Ovary (tissue), 9 donors: ENCODE results near the gene SLC22A2. TPM values are rescaled to one million over a fixed set of nuclear protein-coding genes. Genes with fewer than 3 reads are reported as not detected.

ENCODE experiments used
- DNase-seq, 5 donors: peaks; one replicate each; pipeline ENCODE4 v3.0.0-alpha.2; 2019 to 2020
- H3K27ac ChIP-seq, 2 donors: fragments of 200-600 bp; one replicate each; pipeline versions ENCODE4 v1.5.1 to v1.8.0; 2019 to 2022
- H3K27me3 ChIP-seq: fragments of 200-600 bp; one replicate; pipeline ENCODE4 v1.8.0; 2022
- H3K36me3 ChIP-seq: fragments of 200-600 bp; sonication (generic); one replicate; pipeline ENCODE4 v1.5.1; 2019
- H3K4me1 ChIP-seq: one replicate; pipeline ENCODE4 v1.8.1; 2013; ENCODE audit warnings: mild to moderate bottlenecking, moderate library complexity; ENCODE audit not compliant: insufficient read depth
- H3K4me3 ChIP-seq: fragments of 200-600 bp; sonication (generic); one replicate; pipeline ENCODE4 v1.5.1; 2017
- H3K9me3 ChIP-seq, 2 donors: fragments of 200-600 bp in 1 of 2; sonication (generic) in 1 of 2; one replicate each; pipeline versions ENCODE4 v1.5.1 to v1.8.1; 2013 to 2019; ENCODE audit warnings: mild to moderate bottlenecking in 1 of 2, moderate library complexity in 1 of 2
- EP300 ChIP-seq: sonication (generic); formaldehyde crosslinking; IDR thresholded peaks from one replicate; pipeline ENCODE4 v1.6.1; 2017; ENCODE audit warnings: antibody characterized with exemption
- POLR2A ChIP-seq: fragments of 450-650 bp; IDR thresholded peaks from one replicate; pipeline ENCODE4 v1.6.1; 2017; ENCODE audit warnings: antibody characterized with exemption, mild to moderate bottlenecking, moderate library complexity
- WGBS, 3 donors: extraction: QIAGEN DNeasy Blood & Tissue Kit in 1 of 3; methylation state at CpG; one replicate each; pipeline versions ENCODE4 v1.1.5 to v1.1.7; 2013 to 2017; 5-methylcytosine and 5-hydroxymethylcytosine counted together
- intact Hi-C, 4 donors: fragments of 100-400 bp; cut with DNase I; formaldehyde crosslinking; loops; one replicate each; pipeline versions ENCODE4 v1.11.0 to v1.15.1; 2022 to 2023
- polyA plus RNA-seq, 2 donors: library from polyadenylated mRNA; stranded (reverse); fragments of 200-250 nt in 1 of 2; fragments of 350-450 nt in 1 of 2; fragmentation: Illumina TruSeq in 1 of 2; extraction: RNeasy Lipid Tissue Mini Kit (QIAGEN cat#74804) in 1 of 2; gene quantifications; one replicate each; pipeline ENCODE4 v1.2.3, GENCODE V29; 2013 to 2014
- total RNA-seq, 7 donors: library from RNA; depleted of rRNA in 2 of 7; stranded (reverse); fragments of >200 nt in 2 of 7; fragmentation: NEBNext Ultra II Directional in 3 of 7; extraction: Animal tissue kit (Norgen Biotek cat#: 25700) in 3 of 7; gene quantifications; one replicate each; pipeline versions ENCODE4 v1.1.0 to v1.2.4, GENCODE V29; 2016 to 2023
- TF ChIP-seq, protein P1 (sequence below), 3 donors: fragments of 450-650 bp in 2 of 3; fragments of 200-600 bp in 1 of 3; IDR thresholded peaks; one replicate each; pipeline versions ENCODE4 v1.5.1 to v1.8.0; 2016 to 2022; ENCODE audit warnings: antibody characterized with exemption in 3 of 3, mild to moderate bottlenecking in 1 of 3
- donor health status: DM: no; HTN: no; CAD: no; lungs with moderate emphysema.
- donor health status: DM: no; HTN: no; CAD: no.
- donor health status: Bipolar disorder and iron deficiency.
- donor health status: DM: yes; HTN: yes; CAD: no.
- donor health status: DM: no; HTN: no; CAD: no.
- donor health status: DM: yes; HTN: yes; CAD: no.

Gene SLC22A2
- total and polyA plus RNA-seq, 9 donors = 0.10 to 0.20 (median 0.16) TPM; not detected in 6

DNA sequence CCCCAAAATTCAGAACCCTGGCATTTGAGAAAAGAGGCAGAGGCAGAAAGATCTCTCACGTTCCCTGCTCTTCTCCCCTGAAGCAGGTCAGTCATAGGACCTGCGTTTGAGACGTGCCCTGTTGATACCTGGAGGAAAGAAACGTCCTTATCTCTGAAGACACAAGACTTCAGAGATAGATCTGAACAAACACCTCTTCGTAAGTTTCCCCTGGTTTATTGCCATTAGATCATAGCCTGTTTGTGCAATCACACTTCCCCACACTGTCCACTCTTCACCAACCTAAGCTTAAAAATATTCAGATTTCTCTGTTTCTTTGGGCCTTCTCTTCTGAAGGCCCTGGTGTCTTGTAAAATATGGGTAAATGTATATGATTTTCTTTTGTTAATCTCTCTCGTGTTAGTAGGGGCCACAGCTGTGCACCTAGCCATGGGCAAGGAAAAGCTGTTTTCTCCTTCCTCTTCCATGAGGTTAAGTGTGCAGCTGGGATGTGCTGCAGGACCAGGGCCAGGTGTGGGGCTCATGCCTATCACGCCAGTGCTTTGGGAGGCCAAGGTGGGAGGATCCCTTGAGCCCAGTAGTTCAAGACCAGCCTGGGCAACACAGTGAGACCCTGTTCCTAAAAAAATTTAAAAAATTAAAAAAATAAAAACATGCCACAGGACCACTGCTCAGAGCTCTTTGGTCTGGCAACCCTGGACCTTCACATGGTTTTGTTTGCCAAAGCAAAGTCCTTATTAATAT lies 4.7 kb upstream of the SLC22A2 start:
- intact Hi-C loops = no loop called here
- H3K9me3 ChIP-seq = no peaks in the 10 kb centered on the region
- WGBS, 3 donors = 80 to 90% (median 87%) methylated on average over 7 of the region's 7 CpGs
- no peaks in the 10 kb centered on the region for H3K36me3 ChIP-seq
- no peak overlapping the region for H3K27ac ChIP-seq
- H3K4me1 ChIP-seq = no peaks in the 10 kb centered on the region
- no peak for DNase-seq
- H3K4me3 ChIP-seq = no peak overlapping the region
- TF ChIP-seq, protein P1, sequence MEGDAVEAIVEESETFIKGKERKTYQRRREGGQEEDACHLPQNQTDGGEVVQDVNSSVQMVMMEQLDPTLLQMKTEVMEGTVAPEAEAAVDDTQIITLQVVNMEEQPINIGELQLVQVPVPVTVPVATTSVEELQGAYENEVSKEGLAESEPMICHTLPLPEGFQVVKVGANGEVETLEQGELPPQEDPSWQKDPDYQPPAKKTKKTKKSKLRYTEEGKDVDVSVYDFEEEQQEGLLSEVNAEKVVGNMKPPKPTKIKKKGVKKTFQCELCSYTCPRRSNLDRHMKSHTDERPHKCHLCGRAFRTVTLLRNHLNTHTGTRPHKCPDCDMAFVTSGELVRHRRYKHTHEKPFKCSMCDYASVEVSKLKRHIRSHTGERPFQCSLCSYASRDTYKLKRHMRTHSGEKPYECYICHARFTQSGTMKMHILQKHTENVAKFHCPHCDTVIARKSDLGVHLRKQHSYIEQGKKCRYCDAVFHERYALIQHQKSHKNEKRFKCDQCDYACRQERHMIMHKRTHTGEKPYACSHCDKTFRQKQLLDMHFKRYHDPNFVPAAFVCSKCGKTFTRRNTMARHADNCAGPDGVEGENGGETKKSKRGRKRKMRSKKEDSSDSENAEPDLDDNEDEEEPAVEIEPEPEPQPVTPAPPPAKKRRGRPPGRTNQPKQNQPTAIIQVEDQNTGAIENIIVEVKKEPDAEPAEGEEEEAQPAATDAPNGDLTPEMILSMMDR (IDR thresholded peaks at IDR 0.05) = no peak
- no peak for TF ChIP-seq EP300
- H3K27me3 ChIP-seq = no peaks in the 10 kb centered on the region

DNA sequence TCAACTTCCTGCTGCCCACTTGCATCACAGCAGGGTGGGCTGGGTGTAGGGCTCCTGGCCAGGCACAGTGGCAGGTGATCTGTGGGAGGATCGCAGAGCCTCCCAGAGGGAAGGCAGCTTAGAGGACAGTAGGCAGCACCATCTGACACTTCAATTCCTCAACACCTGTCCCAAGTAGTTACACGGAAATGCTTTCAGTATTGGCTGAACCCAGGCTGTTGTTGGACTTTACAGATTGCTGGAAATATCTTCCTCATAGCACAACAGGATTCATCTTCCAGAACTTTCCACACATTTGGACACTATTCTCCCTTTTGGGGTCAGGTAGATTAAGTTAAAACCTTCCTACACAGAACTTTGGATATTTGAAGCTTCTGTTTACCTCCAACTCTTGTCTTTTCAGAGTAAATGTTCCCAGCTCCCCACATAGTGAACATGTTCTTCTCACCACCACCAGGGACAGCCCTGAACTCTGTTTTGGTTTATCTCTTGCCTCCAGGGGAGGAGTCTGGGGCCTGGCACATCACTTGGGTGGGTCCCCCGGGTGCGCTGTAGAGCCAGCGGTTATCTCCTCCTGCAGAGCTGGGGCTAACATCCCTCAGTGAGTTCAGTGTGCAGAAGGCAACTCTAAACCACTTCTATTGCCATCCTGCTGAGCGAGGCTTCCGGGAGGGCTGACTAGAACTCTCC lies 3.5 kb upstream of the SLC22A2 start:
- intact Hi-C loops = no loop called here
- H3K27ac ChIP-seq = no peak overlapping the region
- H3K4me1 ChIP-seq = no peaks in the 10 kb centered on the region
- H3K27me3 ChIP-seq = no peaks in the 10 kb centered on the region
- no peaks in the 10 kb centered on the region for H3K9me3 ChIP-seq
- H3K36me3 ChIP-seq = no peaks in the 10 kb centered on the region
- DNase-seq = no peak
- TF ChIP-seq, protein P1 (IDR thresholded peaks at IDR 0.05) = no peak
- TF ChIP-seq EP300 (no peak), POLR2A (no peak)
- no peak overlapping the region for H3K4me3 ChIP-seq
- WGBS, 3 donors = 79 to 81% (median 79%) methylated on average over 7 of the region's 7 CpGs

DNA sequence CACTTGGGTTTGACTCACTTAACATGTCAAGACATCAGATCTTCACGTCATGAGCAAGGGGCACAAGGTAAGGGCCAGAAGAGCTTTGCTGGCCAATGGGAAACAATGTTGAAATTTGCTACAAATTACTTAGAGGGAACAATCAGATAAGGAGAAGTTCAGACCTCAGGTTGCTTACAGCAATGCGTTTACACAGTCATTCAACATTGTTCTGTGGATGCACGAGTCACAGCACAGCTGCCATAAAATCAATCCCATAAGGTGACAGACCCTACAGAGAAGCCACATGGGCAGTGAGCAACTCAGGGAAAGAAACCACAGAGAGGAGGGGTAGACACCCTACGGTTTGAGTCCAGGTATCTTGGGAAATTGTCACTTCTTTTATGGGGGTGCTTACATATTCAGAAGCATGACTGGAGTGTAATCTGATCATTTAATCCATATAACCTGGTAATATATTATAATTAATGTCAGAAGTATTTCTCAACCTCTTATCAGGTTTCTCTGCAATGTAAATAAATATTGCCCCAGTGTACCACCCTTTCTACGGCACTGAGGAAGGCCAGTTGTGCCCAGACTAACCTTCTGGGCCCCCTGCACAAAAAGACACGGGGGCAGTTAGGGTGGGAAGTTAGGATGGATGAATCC lies 2.3 kb upstream of the SLC22A2 start:
- WGBS, 3 donors = 83 to 84% (median 83%) methylated on average over 6 of the region's 6 CpGs
- no peaks in the 10 kb centered on the region for H3K4me1 ChIP-seq
- no peaks in the 10 kb centered on the region for H3K36me3 ChIP-seq
- H3K9me3 ChIP-seq = no peaks in the 10 kb centered on the region
- no peak for DNase-seq
- no peak overlapping the region for H3K4me3 ChIP-seq
- no peak overlapping the region for H3K27ac ChIP-seq
- TF ChIP-seq, protein P1 (IDR thresholded peaks at IDR 0.05) = no peak
- no peak for TF ChIP-seq EP300
- TF ChIP-seq POLR2A = no peak
- intact Hi-C loops = no loop called here
- no peaks in the 10 kb centered on the region for H3K27me3 ChIP-seq

DNA sequence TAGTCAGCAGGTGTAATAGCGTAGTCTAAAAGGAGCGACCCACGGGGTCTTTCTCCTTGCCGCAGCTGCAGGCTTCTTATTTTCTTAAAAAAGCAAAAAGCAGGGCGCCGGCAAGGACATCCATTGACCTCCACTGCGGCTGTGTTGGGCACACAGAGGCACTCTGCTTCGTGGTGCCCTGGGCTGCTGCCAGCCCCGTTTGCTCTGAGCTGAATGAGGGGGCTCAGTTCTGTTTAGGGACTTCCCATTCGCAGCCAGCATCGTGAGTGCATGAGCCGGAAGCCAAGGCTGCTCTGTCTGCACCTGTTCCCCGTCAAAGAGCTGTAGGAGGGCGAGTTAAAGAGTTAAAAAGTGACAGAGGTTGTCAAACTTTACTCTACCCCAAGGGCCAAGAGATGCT lies 1.7 kb upstream of the SLC22A2 start:
- WGBS, 3 donors = 83 to 88% (median 87%) methylated on average over 14 of the region's 14 CpGs

More for the DNA sequence above, 1.7 kb upstream of the SLC22A2 start:
- no peak for DNase-seq
- Histone ChIP-seq H3K9me3 (no peaks in the 10 kb centered on the region), H3K27me3 (no peaks in the 10 kb centered on the region), H3K4me3 (no peak overlapping the region), H3K27ac (no peak overlapping the region), H3K36me3 (no peaks in the 10 kb centered on the region), H3K4me1 (no peaks in the 10 kb centered on the region)
- intact Hi-C loops = no loop called here
- TF ChIP-seq EP300 = no peak
- TF ChIP-seq, protein P1 (IDR thresholded peaks at IDR 0.05) = no peak
